Activated CD8-positive, alpha-beta memory T cell treated with anti-CD3 and anti-CD28 coated beads for 48 hours (primary cell): ENCODE data around the gene ARHGAP21.
A peak's percentile ranks its signal among the peaks of the same experiment; 100 is the strongest.

Experiments used
- DNase-seq, 3 experiments: peaks; one replicate each; pipeline ENCODE4 v3.0.0-alpha.2; 2020; ENCODE audit warnings: low read depth in 2 of 3, low spot score in 2 of 3

Gene ARHGAP21

DNA sequence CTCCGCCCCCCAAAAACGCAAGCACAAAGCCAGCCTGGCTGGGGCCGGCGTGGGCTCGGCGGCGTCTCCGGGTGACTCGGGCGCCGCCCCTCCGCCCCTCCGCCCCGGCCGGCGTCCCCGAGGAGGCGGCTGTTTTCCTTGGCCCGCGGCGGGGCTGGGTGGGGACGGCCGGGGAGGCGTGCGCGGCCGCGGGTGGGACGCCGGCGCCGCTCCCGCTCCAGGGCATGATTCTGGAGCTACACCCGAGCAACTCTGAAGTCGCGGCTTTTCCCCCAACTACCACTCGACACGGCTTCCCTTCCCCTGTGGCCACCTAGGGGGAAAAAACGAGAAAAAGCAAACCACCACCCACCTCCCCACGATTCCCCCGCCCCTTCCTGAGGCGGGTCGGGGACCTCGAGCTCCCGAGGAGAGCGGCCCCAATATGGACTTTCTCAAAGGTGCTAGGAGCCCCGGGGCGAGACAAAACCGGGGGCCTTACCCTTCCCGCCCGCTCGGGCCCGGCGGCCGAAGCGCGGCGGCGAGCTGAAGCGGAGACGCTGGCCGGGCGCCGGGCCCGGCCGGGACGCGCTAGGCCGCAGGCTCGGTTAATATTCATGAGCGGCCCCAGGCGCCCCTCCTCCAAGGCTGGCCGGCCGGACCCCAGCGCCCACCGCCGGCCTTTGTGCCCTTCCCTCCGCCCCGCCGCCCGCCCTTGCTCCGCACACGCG is 856 bp downstream of the ARHGAP21 start:
- peak; percentile 26 to 28 (median 28) for DNase-seq

- no peak for DNase-seq
Observed at GRCh38 chr10:24722131-24722675, 1.5 kb downstream of the ARHGAP21 start.

DNA sequence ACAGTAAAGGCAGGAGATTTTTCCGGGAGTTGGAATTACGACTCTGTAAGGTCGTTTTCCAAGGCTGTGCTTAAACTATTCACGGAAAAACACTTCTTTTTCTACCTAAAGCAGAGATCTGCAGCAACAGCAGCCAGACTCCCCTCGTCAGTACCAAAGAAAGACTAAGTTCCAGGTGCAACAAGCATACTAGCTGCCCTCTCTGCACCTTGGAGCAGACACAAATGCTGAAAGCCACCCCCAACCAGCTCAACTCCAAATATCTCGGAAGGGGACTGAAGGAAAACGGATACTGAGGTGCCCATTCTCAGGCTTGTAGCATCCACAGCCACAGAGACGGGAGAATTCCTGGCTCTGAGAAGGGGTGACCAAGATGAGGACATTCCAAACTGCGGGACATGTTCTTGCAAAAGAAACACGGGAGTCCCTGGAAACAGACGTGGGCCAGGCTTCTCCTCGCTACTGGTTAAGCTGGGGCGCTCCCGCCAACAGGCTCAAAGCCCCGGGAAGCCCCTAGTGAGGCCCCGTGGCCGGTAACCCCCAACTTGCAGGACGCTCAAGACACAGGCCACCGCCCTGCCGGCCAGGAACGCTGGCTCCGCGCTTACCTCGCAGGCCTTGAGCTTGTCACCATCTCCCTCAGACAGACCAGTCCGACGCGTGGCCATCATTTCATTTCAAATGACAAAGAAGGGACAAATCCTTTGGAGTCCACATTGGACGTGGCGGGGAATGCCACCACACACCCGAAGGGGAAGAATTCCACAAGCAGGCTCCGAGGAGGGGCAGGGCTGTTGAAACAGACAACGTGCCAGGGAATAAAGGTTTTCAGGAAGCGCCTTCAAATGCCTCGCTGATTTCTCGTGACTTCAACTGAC is 2.2 kb downstream of the ARHGAP21 start:
- no peak for DNase-seq

- DNase-seq, result no peak
Observed at GRCh38 chr10:24720096-24720495, 3.6 kb downstream of the ARHGAP21 start.

GRCh38 chr10:24718031-24718855 is 5.4 kb downstream of the ARHGAP21 start:
- no peak for DNase-seq

GRCh38 chr10:24716295-24716694 is 7.4 kb downstream of the ARHGAP21 start:
- DNase-seq, result no peak

DNA sequence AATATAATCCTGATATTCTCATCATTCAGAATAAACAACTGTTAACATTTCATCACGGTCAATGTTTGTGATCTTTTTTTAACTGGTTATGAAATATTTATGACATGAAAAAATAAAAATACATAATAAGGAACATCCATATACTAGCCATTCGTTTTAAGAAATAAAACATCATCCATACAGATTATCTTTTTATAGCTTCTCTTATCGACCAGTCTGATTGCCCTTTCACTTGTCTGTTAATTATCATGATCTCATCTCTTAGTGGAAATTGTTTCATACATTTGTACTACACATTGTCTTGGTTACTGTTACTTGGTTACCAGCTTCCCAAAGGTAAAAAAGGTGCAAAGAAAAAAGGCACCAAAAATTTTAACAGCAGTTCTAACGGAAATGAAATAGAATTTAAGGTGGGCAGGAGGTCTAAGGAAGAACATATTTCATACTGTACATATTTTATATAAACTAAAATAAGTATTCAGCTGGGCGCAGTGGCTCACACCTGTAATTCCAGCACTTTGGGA is 8.4 kb downstream of the ARHGAP21 start:
- DNase-seq, result no peak

GRCh38 chr10:24713086-24713485 is 10.6 kb downstream of the ARHGAP21 start:
- DNase-seq, result no peak

GRCh38 chr10:24711465-24711864 is 12.2 kb downstream of the ARHGAP21 start:
- no peak for DNase-seq

DNA sequence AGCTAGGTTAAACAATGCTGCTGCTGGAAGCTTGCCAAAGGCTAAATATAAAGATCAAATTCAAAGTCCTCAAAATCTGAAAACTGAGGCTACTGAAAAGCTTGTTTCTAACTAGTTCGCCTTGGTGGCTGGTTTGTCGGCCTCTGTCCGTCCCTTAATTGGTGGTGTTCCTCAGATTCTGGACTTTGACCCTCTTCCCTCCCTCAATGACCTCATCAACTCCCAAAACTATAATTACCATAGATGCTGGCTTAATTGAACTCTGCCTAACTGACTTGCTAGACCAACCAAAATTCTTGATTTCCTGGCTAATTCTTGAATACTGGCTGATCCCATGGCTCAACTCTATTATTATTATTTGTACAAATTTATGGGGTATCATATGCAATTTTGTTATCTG is 15.6 kb downstream of the ARHGAP21 start:
- DNase-seq, result no peak

GRCh38 chr10:24707445-24707844 is 16.2 kb downstream of the ARHGAP21 start:
- DNase-seq, result no peak

DNA sequence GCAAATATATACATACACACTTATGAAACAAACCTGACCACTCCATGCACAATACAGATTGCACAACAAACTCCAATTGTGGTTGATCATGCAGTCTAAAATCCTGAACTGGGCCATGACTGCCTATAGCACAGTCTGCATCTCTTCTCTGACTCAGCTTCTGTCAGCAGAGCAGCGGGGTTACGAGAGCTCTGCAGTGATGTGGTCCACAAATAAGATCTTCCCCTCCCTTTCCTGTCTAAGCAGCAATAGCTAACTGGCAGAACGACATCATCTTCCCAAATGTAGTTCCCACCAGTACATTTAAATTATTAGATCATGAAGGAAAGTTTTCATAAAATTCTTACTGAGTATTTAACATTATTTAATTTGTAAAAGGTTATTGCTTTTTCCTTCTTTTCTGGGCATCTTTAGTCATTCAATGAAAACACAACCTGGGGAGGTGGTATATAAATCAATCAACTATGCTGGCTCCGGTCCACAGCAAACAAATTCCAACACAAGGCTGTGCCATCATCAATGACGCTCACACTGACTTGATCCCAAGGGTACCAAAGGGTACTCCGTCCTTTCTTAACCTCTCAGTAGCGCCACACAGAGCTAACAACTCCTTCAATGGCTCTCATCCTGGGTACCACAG is 17.1 kb downstream of the ARHGAP21 start:
- no peak for DNase-seq

- DNase-seq, result no peak
Observed at GRCh38 chr10:24703700-24704099, 20.0 kb downstream of the ARHGAP21 start.

GRCh38 chr10:24701447-24701846 is 22.2 kb downstream of the ARHGAP21 start:
- no peak for DNase-seq

DNA sequence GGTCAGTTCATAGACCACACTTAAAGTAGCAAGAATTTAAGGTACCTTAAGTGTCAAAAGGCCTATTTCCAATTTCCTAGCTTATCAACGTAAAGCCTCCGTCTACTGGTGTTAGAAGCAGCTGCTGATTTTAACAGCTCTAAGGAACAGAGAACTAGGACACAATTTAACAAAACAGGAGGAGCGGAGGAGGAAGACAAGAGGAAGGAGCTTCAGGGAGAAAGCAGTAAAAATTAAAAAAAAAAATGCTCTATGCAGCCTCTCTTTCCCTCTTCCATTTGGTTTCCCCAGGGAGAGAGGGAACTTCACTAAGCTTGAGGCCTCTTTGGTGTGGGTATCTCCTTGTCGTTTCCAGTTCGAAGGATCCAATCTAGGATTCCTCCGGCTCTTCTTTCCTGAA is 22.7 kb downstream of the ARHGAP21 start:
- no peak for DNase-seq

- DNase-seq, result no peak
Observed at GRCh38 chr10:24698270-24698669, 25.4 kb downstream of the ARHGAP21 start.

- DNase-seq, result no peak
Observed at GRCh38 chr10:24697080-24697479, 26.6 kb downstream of the ARHGAP21 start.

- DNase-seq, result no peak
Observed at GRCh38 chr10:24695452-24695851, 28.2 kb downstream of the ARHGAP21 start.

DNA sequence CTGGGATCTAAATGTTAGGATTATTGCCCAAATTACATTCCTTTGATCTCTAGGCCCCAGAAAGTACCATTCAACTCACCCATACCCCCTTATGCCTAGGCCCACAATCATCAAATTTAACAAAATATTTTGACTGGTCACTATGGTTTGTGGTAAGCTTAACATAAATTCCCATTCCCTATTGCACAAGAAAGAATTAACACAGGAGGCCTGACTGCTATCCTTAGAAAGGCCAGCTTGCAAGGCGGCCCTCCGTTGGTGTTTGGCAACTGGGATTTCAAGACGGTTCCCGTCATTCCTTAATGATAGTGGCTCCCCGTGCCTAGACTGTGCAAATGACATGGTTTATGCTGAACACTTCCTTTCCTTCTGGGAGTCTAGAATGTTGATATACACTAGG is 29.6 kb downstream of the ARHGAP21 start:
- DNase-seq, result no peak

DNA sequence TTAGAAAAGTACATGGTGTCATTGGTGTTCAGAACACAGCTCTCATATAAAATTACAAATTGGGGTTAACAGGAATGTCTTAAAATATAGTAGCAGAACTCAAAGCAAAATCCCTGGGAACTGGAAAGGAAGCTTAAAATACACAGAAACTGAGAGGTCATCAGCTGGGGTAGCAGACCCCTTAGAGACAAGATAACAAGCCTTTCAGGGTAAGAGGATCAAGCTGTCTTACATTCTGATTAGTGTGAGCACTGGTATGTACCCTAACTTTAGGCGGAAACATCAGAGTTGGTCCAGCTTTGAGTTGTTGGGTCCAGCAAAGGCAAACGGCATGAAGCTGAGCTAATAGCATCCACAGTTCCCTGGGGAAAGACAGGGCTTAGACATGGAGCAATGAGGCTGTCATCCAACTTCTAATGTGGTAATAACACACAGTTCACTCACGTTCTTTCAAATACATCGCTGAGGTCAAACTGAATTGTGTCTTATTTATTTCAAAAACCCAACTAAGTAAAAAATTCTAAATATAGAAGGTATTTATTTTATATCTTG is 32.6 kb downstream of the ARHGAP21 start:
- no peak for DNase-seq
